ENCODE data around the gene PLD1. TPM values are rescaled to one million over a fixed set of nuclear protein-coding genes. Genes with fewer than 3 reads are reported as not detected.

PLD1 gene
- total RNA-seq, 2 donors from 2014 or later, result 12.8 to 15.8 TPM

- no peak for TF ChIP-seq POLR2A (IDR thresholded peaks at IDR 0.05)
- no peak for TF ChIP-seq POLR2AphosphoS5 (IDR thresholded peaks at IDR 0.05)
- TF ChIP-seq CTCF (IDR thresholded peaks at IDR 0.05), result no peak
- Histone ChIP-seq H3K36me3 (no peaks in the 10 kb centered on the region), H3K27ac (no peak overlapping the region), H3K4me1 (replicated peaks) (no peaks in the 10 kb centered on the region), H3K9me3 (no peaks in the 10 kb centered on the region), H3K4me3 (no peak overlapping the region), H3K27me3 (replicated peaks; ENCODE audit: insufficient read depth) (no peaks in the 10 kb centered on the region)
- intact Hi-C loops (cut with DNase I), result no loop called here
- DNase-seq (ENCODE audit: low spot score), result no peak
- 98% methylated on average over 3 of the region's 3 CpGs for WGBS
These were observed 148.8 kb downstream of the PLD1 start for GRCh38 chr3:171661484-171661883.

GRCh38 chr3:171660188-171660587, 150.1 kb downstream of the PLD1 start:
- Histone ChIP-seq H3K4me1 (replicated peaks) (no peaks in the 10 kb centered on the region), H3K9me3 (no peaks in the 10 kb centered on the region), H3K27ac (no peak overlapping the region), H3K4me3 (no peak overlapping the region), H3K36me3 (no peaks in the 10 kb centered on the region), H3K27me3 (replicated peaks; ENCODE audit: insufficient read depth) (no peaks in the 10 kb centered on the region)
- 68% methylated on average over 3 of the region's 3 CpGs for WGBS
- TF ChIP-seq POLR2AphosphoS5 (IDR thresholded peaks at IDR 0.05), result no peak
- no peak for TF ChIP-seq CTCF (IDR thresholded peaks at IDR 0.05)
- TF ChIP-seq POLR2A (IDR thresholded peaks at IDR 0.05), result no peak
- DNase-seq (ENCODE audit: low spot score), result no peak
- intact Hi-C loops (cut with DNase I), result no loop called here

- H3K4me1 ChIP-seq (replicated peaks), result no peaks in the 10 kb centered on the region
- H3K9me3 ChIP-seq, result no peaks in the 10 kb centered on the region
- no peak overlapping the region for H3K4me3 ChIP-seq
- intact Hi-C loops (cut with DNase I), result no loop called here
- TF ChIP-seq POLR2AphosphoS5 (IDR thresholded peaks at IDR 0.05) (no peak), CTCF (IDR thresholded peaks at IDR 0.05) (no peak), POLR2A (IDR thresholded peaks at IDR 0.05) (no peak)
- DNase-seq (ENCODE audit: low spot score), result no peak
- 95% methylated on average over 3 of the region's 3 CpGs for WGBS
- no peaks in the 10 kb centered on the region for H3K27me3 ChIP-seq (replicated peaks; ENCODE audit: insufficient read depth)
- no peak overlapping the region for H3K27ac ChIP-seq
- H3K36me3 ChIP-seq, result no peaks in the 10 kb centered on the region
These were observed 151.4 kb downstream of the PLD1 start for GRCh38 chr3:171658841-171659240.

- peak overlapping the region; percentile 26 to 45 for H3K27ac ChIP-seq
- 6% methylated on average over 3 of the region's 3 CpGs for WGBS
- intact Hi-C loops (cut with DNase I), result no loop called here
- H3K4me1 ChIP-seq (replicated peaks), result no peaks in the 10 kb centered on the region
- DNase-seq (ENCODE audit: low spot score), result peak; percentile 82
- no peaks in the 10 kb centered on the region for H3K36me3 ChIP-seq
- no peaks in the 10 kb centered on the region for H3K27me3 ChIP-seq (replicated peaks; ENCODE audit: insufficient read depth)
- TF ChIP-seq CTCF (IDR thresholded peaks at IDR 0.05) (no peak), POLR2A (IDR thresholded peaks at IDR 0.05) (no peak), POLR2AphosphoS5 (IDR thresholded peaks at IDR 0.05) (peak; percentile 76)
- H3K9me3 ChIP-seq, result no peaks in the 10 kb centered on the region
- no peak overlapping the region for H3K4me3 ChIP-seq
These were observed 155.5 kb downstream of the PLD1 start for GRCh38 chr3:171654809-171655208.

GRCh38 chr3:171654326-171654725, 156.0 kb downstream of the PLD1 start:
- Histone ChIP-seq H3K36me3 (no peaks in the 10 kb centered on the region), H3K27ac (peak overlapping the region; percentile 26 to 45), H3K27me3 (replicated peaks; ENCODE audit: insufficient read depth) (no peaks in the 10 kb centered on the region), H3K9me3 (no peaks in the 10 kb centered on the region), H3K4me1 (replicated peaks) (no peaks in the 10 kb centered on the region), H3K4me3 (no peak overlapping the region)
- WGBS, result 41% methylated on average over 1 of the region's 1 CpG
- no peak for DNase-seq (ENCODE audit: low spot score)
- intact Hi-C loops (cut with DNase I), result no loop called here
- TF ChIP-seq CTCF (IDR thresholded peaks at IDR 0.05) (no peak), POLR2A (IDR thresholded peaks at IDR 0.05) (no peak), POLR2AphosphoS5 (IDR thresholded peaks at IDR 0.05) (no peak)
